Ovary (tissue), 3 donors: Measurements from ENCODE around the gene AP3B2.

ENCODE experiments used
- CTCF ChIP-seq, 3 donors: fragments of 450-650 bp in 2 of 3; fragments of 200-600 bp in 1 of 3; IDR thresholded peaks; one replicate each; pipeline versions ENCODE4 v1.5.1 to v1.8.0; 2016 to 2022; ENCODE audit warnings: antibody characterized with exemption in 3 of 3, mild to moderate bottlenecking in 1 of 3
- EP300 ChIP-seq: sonication (generic); formaldehyde crosslinking; IDR thresholded peaks from one replicate; pipeline ENCODE4 v1.6.1; 2017; ENCODE audit warnings: antibody characterized with exemption
- POLR2A ChIP-seq: fragments of 450-650 bp; IDR thresholded peaks from one replicate; pipeline ENCODE4 v1.6.1; 2017; ENCODE audit warnings: antibody characterized with exemption, mild to moderate bottlenecking, moderate library complexity
- donor health status: DM: no; HTN: no; CAD: no.

DNA sequence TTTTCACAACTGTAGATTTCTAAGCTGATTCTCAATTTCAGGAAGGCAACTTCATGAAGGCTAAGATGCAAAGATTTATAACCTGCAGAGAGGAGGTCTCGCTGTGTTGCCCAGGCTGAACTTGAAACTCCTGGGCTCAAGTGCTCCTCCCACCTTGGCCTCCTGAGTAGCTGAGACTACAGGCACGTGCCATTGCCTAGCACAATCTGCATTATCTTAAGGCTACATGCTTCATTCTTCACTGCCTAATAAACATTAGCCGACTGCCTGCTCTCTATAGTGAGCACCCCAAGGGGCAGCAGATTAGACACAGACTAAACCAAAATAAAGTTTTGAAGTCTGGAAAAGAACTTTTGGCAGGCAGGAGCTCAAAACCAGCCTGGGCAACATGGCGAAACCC, 79.6 kb downstream of the AP3B2 start:
- TF ChIP-seq CTCF (IDR thresholded peaks at IDR 0.05) (no peak), POLR2A (no peak), EP300 (no peak)
